ENCODE measurements around the gene GPC6.

Gene GPC6

DNA sequence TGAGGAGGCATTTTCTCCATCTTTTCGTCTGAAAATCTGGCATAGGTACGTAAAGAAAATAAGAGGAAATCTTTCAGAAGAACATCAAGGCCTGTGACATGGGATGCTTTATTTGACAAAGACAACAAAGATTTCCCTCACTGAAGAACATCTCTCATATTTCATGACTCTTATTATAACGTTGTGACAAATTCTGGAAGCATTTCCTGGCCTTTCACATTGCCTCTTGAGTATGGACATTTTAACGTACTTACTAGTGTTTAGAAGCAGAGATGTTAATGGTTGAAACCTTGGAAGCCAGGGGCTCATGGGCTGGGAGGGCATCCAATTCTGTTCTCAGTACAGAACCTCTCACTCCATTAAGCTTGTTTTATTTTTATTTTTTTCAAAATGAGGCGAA lies 1042.1 kb downstream of the GPC6 start:
- no peak for DNase-seq (ENCODE audit: low read depth)
- TF ChIP-seq, protein P1, sequence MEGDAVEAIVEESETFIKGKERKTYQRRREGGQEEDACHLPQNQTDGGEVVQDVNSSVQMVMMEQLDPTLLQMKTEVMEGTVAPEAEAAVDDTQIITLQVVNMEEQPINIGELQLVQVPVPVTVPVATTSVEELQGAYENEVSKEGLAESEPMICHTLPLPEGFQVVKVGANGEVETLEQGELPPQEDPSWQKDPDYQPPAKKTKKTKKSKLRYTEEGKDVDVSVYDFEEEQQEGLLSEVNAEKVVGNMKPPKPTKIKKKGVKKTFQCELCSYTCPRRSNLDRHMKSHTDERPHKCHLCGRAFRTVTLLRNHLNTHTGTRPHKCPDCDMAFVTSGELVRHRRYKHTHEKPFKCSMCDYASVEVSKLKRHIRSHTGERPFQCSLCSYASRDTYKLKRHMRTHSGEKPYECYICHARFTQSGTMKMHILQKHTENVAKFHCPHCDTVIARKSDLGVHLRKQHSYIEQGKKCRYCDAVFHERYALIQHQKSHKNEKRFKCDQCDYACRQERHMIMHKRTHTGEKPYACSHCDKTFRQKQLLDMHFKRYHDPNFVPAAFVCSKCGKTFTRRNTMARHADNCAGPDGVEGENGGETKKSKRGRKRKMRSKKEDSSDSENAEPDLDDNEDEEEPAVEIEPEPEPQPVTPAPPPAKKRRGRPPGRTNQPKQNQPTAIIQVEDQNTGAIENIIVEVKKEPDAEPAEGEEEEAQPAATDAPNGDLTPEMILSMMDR (IDR thresholded peaks at IDR 0.05; ENCODE audit: control insufficient read depth, insufficient read depth, low read depth, low read length, missing control alignments): no peak
- no peak overlapping the region for H3K4me3 ChIP-seq (ENCODE audit: control insufficient read depth, low read depth, low read length)

DNA sequence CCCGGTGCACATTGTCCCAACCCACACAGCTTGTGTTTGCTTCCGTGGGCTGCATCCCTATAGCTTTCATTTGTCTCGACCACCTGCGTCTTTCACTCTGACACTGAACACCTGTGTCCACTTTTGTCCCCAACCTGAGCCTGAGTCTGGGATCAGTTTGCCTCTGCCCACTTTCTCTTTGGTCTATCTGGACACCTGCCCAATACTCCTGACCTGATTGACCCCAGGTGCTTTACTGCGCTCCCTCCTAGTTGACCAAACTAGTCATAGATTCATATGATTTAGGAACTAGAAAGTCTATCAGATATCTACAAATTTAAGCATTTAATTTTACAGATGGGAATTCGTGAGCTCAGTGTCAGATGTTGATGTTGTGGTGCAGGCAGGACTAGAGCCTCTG lies 1043.0 kb downstream of the GPC6 start:
- TF ChIP-seq, protein P1 (IDR thresholded peaks at IDR 0.05; ENCODE audit: control insufficient read depth, insufficient read depth, low read depth, low read length, missing control alignments): no peak
- no peak overlapping the region for H3K4me3 ChIP-seq (ENCODE audit: control insufficient read depth, low read depth, low read length)
- DNase-seq (ENCODE audit: low read depth): no peak

DNA sequence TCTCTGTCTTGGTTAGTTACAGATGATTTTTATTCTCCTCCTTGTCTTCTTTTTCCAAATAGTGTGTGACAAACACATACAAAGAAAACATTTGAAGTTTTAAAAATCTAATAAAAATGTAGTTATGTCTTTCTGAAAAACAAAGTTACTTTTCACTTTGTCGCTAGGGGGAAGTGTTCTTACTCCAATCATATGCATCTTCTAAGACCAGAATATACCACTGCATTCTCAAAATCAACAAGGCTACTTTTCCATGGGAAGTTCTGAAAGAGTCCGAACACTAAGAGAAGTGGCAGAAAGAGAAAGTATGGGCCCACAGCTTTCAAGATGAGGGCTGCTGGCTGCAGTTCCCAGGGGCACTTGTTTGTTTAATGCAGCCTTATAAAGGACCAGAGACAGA lies 1043.9 kb downstream of the GPC6 start:
- TF ChIP-seq, protein P1 (IDR thresholded peaks at IDR 0.05; ENCODE audit: control insufficient read depth, insufficient read depth, low read depth, low read length, missing control alignments): no peak
- DNase-seq (ENCODE audit: low read depth): no peak
- H3K4me3 ChIP-seq (ENCODE audit: control insufficient read depth, low read depth, low read length): no peak overlapping the region

DNA sequence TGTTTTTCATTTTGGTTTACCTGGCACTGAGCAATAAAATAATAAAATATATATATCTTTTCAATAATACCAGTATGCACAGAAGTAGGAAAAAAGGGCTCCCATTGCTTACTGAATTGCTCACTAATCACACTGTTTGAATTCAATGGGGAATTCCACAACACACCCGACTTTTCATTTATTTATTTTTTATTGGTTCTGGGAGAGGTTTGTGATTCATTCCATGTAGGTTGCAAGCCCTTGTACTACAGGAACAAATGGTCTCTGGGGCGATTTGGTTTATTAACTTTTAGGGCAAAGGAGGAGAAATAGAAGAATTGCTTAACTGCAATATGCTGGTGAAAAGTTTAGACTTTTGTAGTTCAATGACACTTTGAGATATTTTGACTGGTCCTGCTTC lies 1045.4 kb downstream of the GPC6 start:
- DNase-seq (ENCODE audit: low read depth): no peak
- TF ChIP-seq, protein P1 (IDR thresholded peaks at IDR 0.05; ENCODE audit: control insufficient read depth, insufficient read depth, low read depth, low read length, missing control alignments): no peak

DNA sequence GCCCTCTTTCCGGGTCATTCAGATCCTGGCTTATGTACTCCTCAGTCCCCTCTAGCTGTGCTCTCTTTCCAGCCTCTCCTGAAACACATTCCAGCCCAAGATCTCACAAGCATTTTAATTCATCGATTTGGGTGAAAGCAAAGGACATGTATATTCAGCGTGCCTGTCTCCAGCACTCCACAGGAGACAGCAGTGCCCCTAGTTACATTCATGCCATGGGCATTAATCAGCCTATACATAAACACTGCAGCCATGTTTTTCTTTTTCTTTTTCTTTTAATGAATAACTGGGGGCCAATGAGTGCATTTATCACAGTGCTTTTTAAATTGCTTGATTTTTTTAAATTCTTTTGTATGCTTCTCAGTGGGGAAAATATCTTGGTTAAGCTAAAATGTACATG lies 1053.7 kb downstream of the GPC6 start:
- TF ChIP-seq, protein P1 (IDR thresholded peaks at IDR 0.05; ENCODE audit: control insufficient read depth, insufficient read depth, low read depth, low read length, missing control alignments): no peak
- H3K4me3 ChIP-seq (ENCODE audit: control insufficient read depth, low read depth, low read length): no peak overlapping the region
- DNase-seq (ENCODE audit: low read depth): no peak

More for the DNA sequence above, 1045.4 kb downstream of the GPC6 start:
- no peak overlapping the region for H3K4me3 ChIP-seq (ENCODE audit: control insufficient read depth, low read depth, low read length)

DNA sequence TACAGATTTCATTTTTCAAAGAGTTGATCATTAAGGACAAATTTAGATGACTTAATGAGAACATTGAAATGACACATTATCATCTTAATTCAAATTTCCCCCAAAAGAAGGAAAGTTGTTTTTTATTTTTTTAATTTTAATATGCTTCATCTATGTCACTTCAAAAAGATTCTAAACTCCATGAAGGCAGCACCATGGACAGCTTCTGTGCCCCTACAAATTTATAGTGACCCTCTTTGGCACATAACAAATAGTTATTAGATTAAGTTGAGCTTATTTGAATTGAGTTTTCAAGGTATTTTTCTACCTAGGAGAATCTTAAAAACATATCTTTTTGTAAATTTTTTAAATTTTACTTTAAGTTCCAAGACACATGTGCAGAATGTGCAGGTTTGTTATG lies 1054.2 kb downstream of the GPC6 start:
- TF ChIP-seq, protein P1 (IDR thresholded peaks at IDR 0.05; ENCODE audit: control insufficient read depth, insufficient read depth, low read depth, low read length, missing control alignments): no peak
- no peak for DNase-seq (ENCODE audit: low read depth)
- H3K4me3 ChIP-seq (ENCODE audit: control insufficient read depth, low read depth, low read length): no peak overlapping the region

DNA sequence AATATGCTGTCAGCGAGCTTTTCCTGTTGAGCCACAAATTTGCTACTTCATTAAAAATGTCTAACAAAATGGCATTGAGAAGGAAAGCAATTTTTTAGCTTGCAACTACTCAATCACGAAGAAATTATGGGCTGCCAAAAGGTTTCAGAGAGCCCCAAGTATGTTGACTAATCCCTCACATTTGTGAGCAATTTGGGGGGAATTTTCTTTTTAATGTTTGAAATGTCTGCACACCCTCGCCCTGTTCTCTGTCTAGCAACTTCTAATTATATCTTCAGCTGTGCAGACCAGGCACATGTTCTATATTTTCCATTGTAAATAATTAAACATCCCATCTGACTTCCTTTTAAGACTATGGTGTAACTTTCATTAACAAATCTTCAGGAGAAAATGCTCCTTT lies 1060.0 kb downstream of the GPC6 start:
- no peak for DNase-seq (ENCODE audit: low read depth)
- TF ChIP-seq, protein P1 (IDR thresholded peaks at IDR 0.05; ENCODE audit: control insufficient read depth, insufficient read depth, low read depth, low read length, missing control alignments): no peak
- no peak overlapping the region for H3K4me3 ChIP-seq (ENCODE audit: control insufficient read depth, low read depth, low read length)
